Measurements from ENCODE around the gene PSME2. TPM values are rescaled to one million over a fixed set of nuclear protein-coding genes. Genes with fewer than 3 reads are reported as not detected.
A peak's percentile ranks its signal among the peaks of the same experiment; 100 is the strongest.

Gene PSME2
- total and polyA plus RNA-seq, 12 donors = 107 to 752 (median 243) TPM

DNA sequence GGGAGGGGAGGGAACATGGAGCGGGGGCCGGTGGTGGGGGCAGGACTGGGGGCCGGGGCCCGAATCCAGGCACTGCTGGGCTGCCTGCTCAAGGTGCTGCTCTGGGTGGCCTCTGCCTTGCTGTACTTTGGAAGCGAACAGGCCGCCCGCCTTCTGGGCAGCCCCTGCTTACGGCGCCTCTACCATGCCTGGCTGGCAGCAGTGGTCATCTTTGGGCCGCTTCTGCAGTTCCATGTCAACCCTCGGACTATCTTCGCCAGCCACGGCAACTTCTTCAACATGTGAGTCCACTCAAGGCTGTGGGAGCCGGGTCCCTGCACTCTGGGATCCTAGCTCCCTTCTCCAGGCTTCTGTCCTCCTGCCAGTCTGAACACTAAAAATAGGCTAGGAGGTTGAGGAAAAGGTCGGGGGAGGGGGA is 14.9 kb downstream of the PSME2 start:
- Histone ChIP-seq H3K27me3 (no peaks in the 10 kb centered on the region), H3K36me3 (replicated peaks in 1 of 2) (no peaks in the 10 kb centered on the region), H3K9me3 (replicated peaks in 1 of 3) (no peaks in the 10 kb centered on the region), H3K4me1 (replicated peaks in 1 of 2) (peaks cover 18 to 33% of the 10 kb centered on the region in 2 donors), H3K4me3 (no peak overlapping the region), H3K27ac (peak overlapping the region; percentile 9 to 89 (median 72))
- DNase-seq = peak in 2 of 7 donors; percentile 51
- 36 to 51% (median 43%) methylated on average over 3 to 15 of the region's 15 CpGs for WGBS, 4 donors
- TF ChIP-seq POLR2A (IDR thresholded peaks at IDR 0.05) (no peak), CTCF (IDR thresholded peaks at IDR 0.05) (no peak)
- intact Hi-C loops (cut with DNase I) = no loop called here

DNA sequence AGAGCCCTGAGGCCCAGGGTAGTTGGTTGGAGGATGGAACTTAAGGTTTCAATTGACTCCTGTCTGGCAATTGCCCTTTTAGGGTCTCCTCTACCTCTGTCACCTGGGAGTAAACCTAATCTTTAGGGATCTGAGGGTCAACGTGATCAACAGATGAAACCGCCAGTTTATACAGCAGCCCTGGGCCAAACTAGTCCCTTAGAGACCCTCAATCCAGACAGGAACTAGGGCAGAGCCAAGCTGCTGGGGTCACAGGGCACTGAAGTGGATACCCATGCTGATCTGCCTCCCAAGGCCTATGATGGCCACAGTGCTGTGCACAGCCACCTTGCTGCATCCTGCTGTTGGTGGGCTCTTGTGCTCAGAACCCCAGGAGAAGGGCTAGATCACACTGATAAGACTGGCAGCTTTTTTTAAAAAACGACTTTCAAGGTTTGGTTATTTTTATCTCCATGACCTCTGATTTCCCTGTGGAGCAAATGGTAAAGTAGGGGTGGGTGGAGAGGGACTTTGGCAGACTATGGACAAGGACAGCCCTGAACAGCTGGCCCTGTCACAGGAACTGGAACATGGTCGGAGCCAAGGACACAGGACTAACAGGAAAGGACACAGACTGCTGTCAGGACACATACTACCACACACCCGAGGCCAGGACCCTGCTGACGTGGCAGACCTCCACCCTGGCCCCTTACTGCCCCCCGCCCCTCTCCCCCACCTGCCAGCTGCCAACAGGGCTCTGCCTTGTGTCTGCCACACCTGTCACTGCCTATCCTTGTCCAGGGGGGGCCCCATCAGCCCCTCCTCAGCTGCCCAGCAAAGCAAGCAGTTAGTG is 15.5 kb downstream of the PSME2 start:
- H3K4me1 ChIP-seq (replicated peaks in 1 of 2) = peaks cover 18 to 31% of the 10 kb centered on the region in 2 donors
- H3K36me3 ChIP-seq (replicated peaks in 1 of 2) = no peaks in the 10 kb centered on the region
- H3K27ac ChIP-seq = peak overlapping the region; percentile 9 to 89 (median 72)
- no peak for TF ChIP-seq CTCF (IDR thresholded peaks at IDR 0.05)
- peak in 1 of 2 donors; percentile 36 for TF ChIP-seq POLR2A (IDR thresholded peaks at IDR 0.05)
- 26 to 50% (median 36%) methylated on average over 4 to 7 of the region's 7 CpGs for WGBS, 4 donors
- intact Hi-C loops (cut with DNase I) = no loop called here
- DNase-seq = peak; percentile 61 to 91 (median 88)
- H3K27me3 ChIP-seq = no peaks in the 10 kb centered on the region
- H3K9me3 ChIP-seq (replicated peaks in 1 of 3) = no peaks in the 10 kb centered on the region
- H3K4me3 ChIP-seq = no peak overlapping the region

GRCh38 chr14:24130380-24130716 is 16.1 kb downstream of the PSME2 start, which contains the start of gene FITM1:
TSS of gene FITM1 (plus strand) at chr14:24130659. CDS start at chr14:24131564, 905 bp downstream.
- Histone ChIP-seq H3K36me3 (replicated peaks in 1 of 2) (no peaks in the 10 kb centered on the region), H3K4me1 (replicated peaks in 1 of 2) (peaks cover 18 to 28% of the 10 kb centered on the region in 2 donors), H3K4me3 (no peak within 1 kb of the TSS), H3K27ac (peak within 1 kb of the TSS; percentile 9 to 89 (median 72)), H3K27me3 (no peaks in the 10 kb centered on the region), H3K9me3 (replicated peaks in 1 of 3) (no peaks in the 10 kb centered on the region)
- no peak for DNase-seq
- WGBS, 4 donors = 79 to 90% (median 83%) methylated on average over 5 of the region's 5 CpGs
- intact Hi-C loops (cut with DNase I) = no loop called here
- TF ChIP-seq POLR2A (IDR thresholded peaks at IDR 0.05) (no peak), CTCF (IDR thresholded peaks at IDR 0.05) (no peak)

DNA sequence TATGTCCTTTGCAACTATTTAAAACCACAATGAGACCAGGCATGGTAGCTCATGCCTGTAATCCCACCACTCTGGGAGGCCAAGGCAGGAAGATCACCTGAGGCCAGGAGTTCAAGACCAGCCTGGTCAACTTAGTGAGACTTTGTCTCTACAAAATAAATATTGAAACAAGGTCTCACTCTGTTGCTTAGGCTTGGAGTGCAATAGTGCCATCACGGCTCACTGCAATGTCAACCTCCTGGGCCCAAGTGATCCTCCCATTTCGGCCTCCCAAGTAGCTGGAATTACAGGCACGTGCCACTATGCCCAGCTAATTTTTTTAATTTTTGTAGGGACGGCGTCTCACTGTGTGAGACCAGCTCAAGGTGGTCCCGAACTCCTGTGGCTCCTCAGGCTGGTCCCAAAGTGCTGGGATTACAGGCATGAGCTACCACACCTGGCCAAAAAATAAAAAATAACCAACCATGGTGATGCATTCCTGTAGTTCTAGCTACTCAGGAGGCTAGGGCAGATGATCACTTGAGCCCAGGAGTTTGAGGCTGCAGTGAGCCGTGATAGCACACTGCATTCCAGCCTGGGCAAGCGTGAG is 16.9 kb downstream of the PSME2 start:
- intact Hi-C loops (cut with DNase I) = no loop called here
- Histone ChIP-seq H3K36me3 (replicated peaks in 1 of 2) (no peaks in the 10 kb centered on the region), H3K27me3 (no peaks in the 10 kb centered on the region), H3K4me1 (replicated peaks in 1 of 2) (peaks cover 18 to 24% of the 10 kb centered on the region in 2 donors), H3K9me3 (replicated peaks in 1 of 3) (no peaks in the 10 kb centered on the region), H3K27ac (no peak overlapping the region), H3K4me3 (no peak overlapping the region)
- DNase-seq = no peak
- 88 to 95% (median 94%) methylated on average over 8 of the region's 8 CpGs for WGBS, 4 donors
- TF ChIP-seq POLR2A (IDR thresholded peaks at IDR 0.05) (no peak), CTCF (IDR thresholded peaks at IDR 0.05) (no peak)
